Vagina (tissue), 2 donors: Measurements from ENCODE around the gene TENT5C.

Source experiments
- POLR2A ChIP-seq, 2 donors: fragments of 450-650 bp; IDR thresholded peaks; one replicate each; pipeline ENCODE4 v1.6.1; 2017; ENCODE audit warnings: antibody characterized with exemption in 2 of 2, mild to moderate bottlenecking in 2 of 2, moderate library complexity in 2 of 2
- POLR2AphosphoS5 ChIP-seq, 2 donors: sonication (generic); formaldehyde crosslinking; IDR thresholded peaks; one replicate each; pipeline ENCODE4 v1.9.0; 2017; ENCODE audit warnings: antibody characterized with exemption in 2 of 2, mild to moderate bottlenecking in 2 of 2, low read depth in 1 of 2; ENCODE audit not compliant: insufficient read depth in 1 of 2
- TF ChIP-seq, protein P1 (sequence below), 3 experiments: fragments of 450-650 bp in 2 of 3; fragments of 200-600 bp in 1 of 3; sonication (generic) in 1 of 3; IDR thresholded peaks; one replicate each; pipeline ENCODE4 v1.5.1; 2017 to 2019; ENCODE audit warnings: antibody characterized with exemption in 3 of 3, mild to moderate bottlenecking in 2 of 3, moderate library complexity in 2 of 3

DNA sequence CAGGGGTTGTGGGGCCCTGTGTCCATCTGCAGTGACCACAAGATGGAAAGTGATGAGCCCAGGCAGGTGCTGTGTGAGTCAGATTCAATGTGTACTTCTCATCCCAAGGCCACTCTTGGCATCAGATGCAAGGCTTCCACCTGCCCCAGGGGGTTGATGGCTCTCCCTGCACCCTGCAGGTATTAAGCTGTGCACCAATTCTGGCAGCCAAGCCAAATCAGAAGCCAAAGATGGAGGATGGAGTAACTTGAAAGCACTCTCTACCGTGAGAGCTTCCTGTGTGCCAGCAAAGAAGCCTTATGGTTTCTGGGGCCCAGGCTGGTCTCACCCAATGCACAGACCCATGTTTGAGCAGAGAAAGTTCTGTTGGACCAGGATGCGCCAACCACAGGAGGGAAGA is 44.3 kb upstream of the TENT5C start:
- TF ChIP-seq, protein P1, sequence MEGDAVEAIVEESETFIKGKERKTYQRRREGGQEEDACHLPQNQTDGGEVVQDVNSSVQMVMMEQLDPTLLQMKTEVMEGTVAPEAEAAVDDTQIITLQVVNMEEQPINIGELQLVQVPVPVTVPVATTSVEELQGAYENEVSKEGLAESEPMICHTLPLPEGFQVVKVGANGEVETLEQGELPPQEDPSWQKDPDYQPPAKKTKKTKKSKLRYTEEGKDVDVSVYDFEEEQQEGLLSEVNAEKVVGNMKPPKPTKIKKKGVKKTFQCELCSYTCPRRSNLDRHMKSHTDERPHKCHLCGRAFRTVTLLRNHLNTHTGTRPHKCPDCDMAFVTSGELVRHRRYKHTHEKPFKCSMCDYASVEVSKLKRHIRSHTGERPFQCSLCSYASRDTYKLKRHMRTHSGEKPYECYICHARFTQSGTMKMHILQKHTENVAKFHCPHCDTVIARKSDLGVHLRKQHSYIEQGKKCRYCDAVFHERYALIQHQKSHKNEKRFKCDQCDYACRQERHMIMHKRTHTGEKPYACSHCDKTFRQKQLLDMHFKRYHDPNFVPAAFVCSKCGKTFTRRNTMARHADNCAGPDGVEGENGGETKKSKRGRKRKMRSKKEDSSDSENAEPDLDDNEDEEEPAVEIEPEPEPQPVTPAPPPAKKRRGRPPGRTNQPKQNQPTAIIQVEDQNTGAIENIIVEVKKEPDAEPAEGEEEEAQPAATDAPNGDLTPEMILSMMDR (IDR thresholded peaks at IDR 0.05): no peak
- TF ChIP-seq POLR2A (IDR thresholded peaks at IDR 0.05): no peak
- no peak for TF ChIP-seq POLR2AphosphoS5 (IDR thresholded peaks at IDR 0.05; ENCODE audit: insufficient read depth in 1 of 2, low read depth in 1 of 2)
